RWPE2 (cell line): ENCODE results near the gene DBF4.
"Not testable (repeated sequence)": the region's sequence is repeated elsewhere in the genome, so short reads cannot be mapped to it uniquely, and the experiment has no call there.

Experiments used
- ATAC-seq: fragments of 200-7000 bp; cut with Tn5 transposase; 3 replicates; pipeline ENCODE4 v1.9.1; 2021; ENCODE audit warnings: low read depth
- DNase-seq: peaks from one replicate; pipeline ENCODE4 v3.0.0-alpha.2; 2020; ENCODE audit warnings: low spot score
- H3K27ac ChIP-seq: fragments of 450-650 bp; 2 replicates; pipeline ENCODE4 v1.5.1; 2017; ENCODE audit warnings: mild to moderate bottlenecking; ENCODE audit not compliant: poor library complexity, severe bottlenecking
- H3K27me3 ChIP-seq: fragments of 250-450 bp; sonication (Bioruptor Pico); 2 replicates; pipeline ENCODE4 v1.5.1; 2021; ENCODE audit warnings: mild to moderate bottlenecking, moderate library complexity; ENCODE audit not compliant: insufficient read depth, poor library complexity, severe bottlenecking
- H3K36me3 ChIP-seq: fragments of 250-450 bp; sonication (Bioruptor Pico); 2 replicates; pipeline ENCODE4 v1.5.1; 2020; ENCODE audit warnings: low read depth, mild to moderate bottlenecking, moderate library complexity
- H3K4me1 ChIP-seq: fragments of 250-450 bp; sonication (Bioruptor Pico); 2 replicates; pipeline ENCODE4 v1.5.1; 2021; ENCODE audit warnings: mild to moderate bottlenecking, moderate library complexity; ENCODE audit not compliant: insufficient read depth, poor library complexity, severe bottlenecking
- H3K4me3 ChIP-seq: fragments of 250-450 bp; sonication (Bioruptor Pico); 2 replicates; pipeline ENCODE4 v1.5.1; 2021; ENCODE audit warnings: mild to moderate bottlenecking, moderate library complexity; ENCODE audit not compliant: severe bottlenecking
- H3K9me3 ChIP-seq: fragments of 250-450 bp; sonication (Bioruptor Pico); 2 replicates; pipeline ENCODE4 v1.5.1; 2021; ENCODE audit warnings: mild to moderate bottlenecking, moderate library complexity; ENCODE audit not compliant: severe bottlenecking
- CTCF ChIP-seq: fragments of 450-650 bp; IDR thresholded peaks from one replicate; pipeline ENCODE4 v1.5.1; 2017; ENCODE audit warnings: mild to moderate bottlenecking, moderate library complexity; ENCODE audit not compliant: poor library complexity, severe bottlenecking

The DBF4 gene

GRCh38 chr7:87912121-87912520 lies 35.8 kb downstream of the DBF4 start:
- H3K9me3 ChIP-seq: no peaks in the 10 kb centered on the region
- no peak overlapping the region for H3K27ac ChIP-seq
- no peak for TF ChIP-seq CTCF
- peaks cover 2% of the 10 kb centered on the region for H3K4me1 ChIP-seq
- no peak overlapping the region for H3K4me3 ChIP-seq
- ATAC-seq (no peak), DNase-seq (no peak)
- peaks cover 14% of the 10 kb centered on the region for H3K36me3 ChIP-seq
- H3K27me3 ChIP-seq: no peaks in the 10 kb centered on the region

GRCh38 chr7:87918740-87919139 lies 42.4 kb downstream of the DBF4 start:
- H3K27me3 ChIP-seq: no peaks in the 10 kb centered on the region
- DNase-seq: no peak
- no peak overlapping the region for H3K27ac ChIP-seq
- no peaks in the 10 kb centered on the region for H3K4me1 ChIP-seq
- ATAC-seq: peak; percentile 63
- no peaks in the 10 kb centered on the region for H3K9me3 ChIP-seq
- H3K36me3 ChIP-seq: no peaks in the 10 kb centered on the region
- no peak overlapping the region for H3K4me3 ChIP-seq
- no peak for TF ChIP-seq CTCF

GRCh38 chr7:87919875-87920274 lies 43.6 kb downstream of the DBF4 start:
- Histone ChIP-seq H3K4me1 (no peaks in the 10 kb centered on the region), H3K36me3 (no peaks in the 10 kb centered on the region), H3K27me3 (no peaks in the 10 kb centered on the region), H3K27ac (no peak overlapping the region), H3K4me3 (no peak overlapping the region), H3K9me3 (no peaks in the 10 kb centered on the region)
- no peak for ATAC-seq
- no peak for TF ChIP-seq CTCF
- no peak for DNase-seq

- Histone ChIP-seq H3K27ac (no peak overlapping the region), H3K4me3 (no peak overlapping the region), H3K27me3 (no peaks in the 10 kb centered on the region), H3K9me3 (no peaks in the 10 kb centered on the region), H3K36me3 (no peaks in the 10 kb centered on the region), H3K4me1 (no peaks in the 10 kb centered on the region)
- DNase-seq (no peak), ATAC-seq (no peak)
- no peak for TF ChIP-seq CTCF
Measured at GRCh38 chr7:87920578-87920977, 44.3 kb downstream of the DBF4 start.

GRCh38 chr7:87922759-87923395 lies 46.6 kb downstream of the DBF4 start:
- DNase-seq, H3K4me1 ChIP-seq, H3K36me3 ChIP-seq, ATAC-seq, H3K4me3 ChIP-seq, H3K27me3 ChIP-seq, H3K27ac ChIP-seq, H3K9me3 ChIP-seq: not testable (repeated sequence)
